Natural killer cell (primary cell): ENCODE measurements around the gene NEK5. TPM values are rescaled to one million over a fixed set of nuclear protein-coding genes. Genes with fewer than 3 reads are reported as not detected.

Experiments used
- ATAC-seq, 3 donors: fragments of 150-1000 bp in 2 of 3; fragments of 200-7000 bp in 1 of 3; cut with Tn5 transposase; 1 replicate in 1 of 3; 2 replicates in 2 of 3; pipeline ENCODE4 v1.10.0; 2021; ENCODE audit warnings: mild to moderate bottlenecking in 2 of 3, moderate library complexity in 2 of 3
- DNase-seq, 2 donors: peaks; one replicate each; pipeline versions ENCODE4 v3.0.0 to v3.0.0-alpha.2; 2013 to 2021; ENCODE audit warnings: mixed read lengths in 1 of 2
- H3K27ac ChIP-seq: one replicate; pipeline ENCODE4 v1.5.1; 2013; ENCODE audit warnings: mild to moderate bottlenecking, low read length
- H3K27me3 ChIP-seq: one replicate; pipeline ENCODE4 v1.6.1; 2013; ENCODE audit warnings: low read length; ENCODE audit not compliant: control insufficient read depth, insufficient read depth
- H3K36me3 ChIP-seq: one replicate; pipeline ENCODE4 v1.6.1; 2013; ENCODE audit warnings: low read length; ENCODE audit not compliant: control insufficient read depth, insufficient read depth
- H3K4me1 ChIP-seq: one replicate; pipeline ENCODE4 v1.6.1; 2013; ENCODE audit warnings: low read length; ENCODE audit not compliant: control insufficient read depth, insufficient read depth
- H3K4me3 ChIP-seq: one replicate; pipeline ENCODE4 v1.5.1; 2013; ENCODE audit warnings: low read length
- H3K9me3 ChIP-seq: one replicate; pipeline ENCODE4 v1.6.1; 2013; ENCODE audit warnings: low read length; ENCODE audit not compliant: control insufficient read depth, insufficient read depth
- H3K27ac Mint-ChIP-seq, 2 donors: one replicate each; pipeline ENCODE4 v1.8.0; 2022; ENCODE audit warnings: mild to moderate bottlenecking in 2 of 2, mixed read lengths in 2 of 2, moderate library complexity in 1 of 2
- H3K27me3 Mint-ChIP-seq, 2 donors: one replicate each; pipeline ENCODE4 v1.8.0; 2022; ENCODE audit warnings: low read depth in 2 of 2, mixed read lengths in 2 of 2
- H3K36me3 Mint-ChIP-seq: one replicate; pipeline ENCODE4 v1.8.0; 2022; ENCODE audit warnings: mixed read lengths
- H3K4me1 Mint-ChIP-seq, 2 donors: one replicate each; pipeline ENCODE4 v1.8.0; 2022; ENCODE audit warnings: mixed read lengths in 2 of 2
- H3K4me3 Mint-ChIP-seq: one replicate; pipeline ENCODE4 v1.8.0; 2022; ENCODE audit warnings: mild to moderate bottlenecking, moderate library complexity, mixed read lengths
- H3K9me3 Mint-ChIP-seq, 2 donors: one replicate each; pipeline ENCODE4 v1.8.0; 2022; ENCODE audit warnings: mixed read lengths in 2 of 2
- WGBS: methylation state at CpG from one replicate; pipeline ENCODE4 v1.1.7; 2013; ENCODE audit warnings: missing lambda C conversion rate; ENCODE audit not compliant: insufficient coverage; 5-methylcytosine and 5-hydroxymethylcytosine counted together
- intact Hi-C: fragments of 100-400 bp; cut with micrococcal nuclease; formaldehyde crosslinking; loops from one replicate; pipeline ENCODE4 v1.14.2; 2022
- total RNA-seq, 4 donors: library from RNA; stranded (reverse); fragments of 120-200 nt in 1 of 4; gene quantifications; one replicate each; pipeline versions ENCODE4 v1.2.3 to v1.2.4, GENCODE V29; 2013 to 2022
- TF ChIP-seq, protein P1 (sequence below): fragments of 200-600 bp; IDR thresholded peaks from one replicate; pipeline ENCODE4 v1.8.0; 2022; ENCODE audit warnings: antibody characterized with exemption

The NEK5 gene
- total RNA-seq, 3 donors from 2014 or later (not counting 1 experiment from before 2014, with no cell fraction given), result 0.13 TPM; not detected in 2

DNA sequence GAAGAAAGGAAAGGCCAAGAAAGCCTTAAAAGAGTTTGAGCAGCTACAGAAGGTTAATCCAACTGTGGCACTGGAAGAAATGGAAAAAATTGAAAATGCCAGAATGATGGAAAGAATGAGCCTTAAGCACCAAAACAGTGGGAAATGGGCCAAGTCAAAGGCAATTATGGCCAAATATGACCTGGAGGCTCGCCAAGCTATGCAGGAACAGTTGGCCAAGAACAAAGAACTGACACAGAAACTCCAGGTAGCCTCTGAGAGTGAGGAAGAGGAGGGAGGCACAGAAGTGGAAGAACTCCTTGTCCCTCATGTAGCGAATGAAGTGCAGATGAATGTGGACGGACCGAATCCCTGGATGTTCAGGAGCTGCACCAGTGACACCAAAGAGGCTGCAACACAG lies 99.3 kb downstream of the NEK5 start:
- intact Hi-C loops, result no loop called here
- TF ChIP-seq, protein P1, sequence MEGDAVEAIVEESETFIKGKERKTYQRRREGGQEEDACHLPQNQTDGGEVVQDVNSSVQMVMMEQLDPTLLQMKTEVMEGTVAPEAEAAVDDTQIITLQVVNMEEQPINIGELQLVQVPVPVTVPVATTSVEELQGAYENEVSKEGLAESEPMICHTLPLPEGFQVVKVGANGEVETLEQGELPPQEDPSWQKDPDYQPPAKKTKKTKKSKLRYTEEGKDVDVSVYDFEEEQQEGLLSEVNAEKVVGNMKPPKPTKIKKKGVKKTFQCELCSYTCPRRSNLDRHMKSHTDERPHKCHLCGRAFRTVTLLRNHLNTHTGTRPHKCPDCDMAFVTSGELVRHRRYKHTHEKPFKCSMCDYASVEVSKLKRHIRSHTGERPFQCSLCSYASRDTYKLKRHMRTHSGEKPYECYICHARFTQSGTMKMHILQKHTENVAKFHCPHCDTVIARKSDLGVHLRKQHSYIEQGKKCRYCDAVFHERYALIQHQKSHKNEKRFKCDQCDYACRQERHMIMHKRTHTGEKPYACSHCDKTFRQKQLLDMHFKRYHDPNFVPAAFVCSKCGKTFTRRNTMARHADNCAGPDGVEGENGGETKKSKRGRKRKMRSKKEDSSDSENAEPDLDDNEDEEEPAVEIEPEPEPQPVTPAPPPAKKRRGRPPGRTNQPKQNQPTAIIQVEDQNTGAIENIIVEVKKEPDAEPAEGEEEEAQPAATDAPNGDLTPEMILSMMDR, result no peak
- Mint-ChIP-seq H3K27me3 (no peaks in the 10 kb centered on the region), H3K27ac (no peak overlapping the region), H3K4me1 (peaks cover 38 to 44% of the 10 kb centered on the region in 2 donors), H3K4me3 (no peak overlapping the region), H3K9me3 (no peaks in the 10 kb centered on the region), H3K36me3 (peaks cover 14% of the 10 kb centered on the region)
- H3K4me1 ChIP-seq, result no peaks in the 10 kb centered on the region
- no peak for DNase-seq
- H3K36me3 ChIP-seq, result peaks cover 22% of the 10 kb centered on the region
- no peak for ATAC-seq
- no peak overlapping the region for H3K4me3 ChIP-seq
- no peaks in the 10 kb centered on the region for H3K9me3 ChIP-seq
- H3K27me3 ChIP-seq, result no peaks in the 10 kb centered on the region
- WGBS, result 99% methylated on average over 4 of the region's 4 CpGs
- H3K27ac ChIP-seq, result no peak overlapping the region

DNA sequence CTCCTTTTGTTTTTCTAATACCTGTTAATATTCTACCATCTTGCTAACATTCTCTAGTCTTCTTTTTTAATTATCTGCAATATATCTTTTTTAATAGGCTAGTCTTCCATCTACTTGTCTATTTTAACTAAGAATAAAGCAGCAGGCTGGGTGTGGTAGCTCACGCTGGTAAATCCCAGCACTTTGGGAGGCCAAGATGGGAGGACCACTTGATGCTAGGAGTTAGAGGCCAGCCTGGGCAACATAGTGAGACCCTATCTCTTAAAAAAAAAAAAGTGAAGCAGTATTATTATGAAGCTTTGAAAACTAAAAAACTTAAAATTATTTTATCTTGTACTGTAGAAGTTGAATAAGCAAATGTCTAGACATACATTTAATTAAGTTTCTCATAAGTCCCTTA lies 101.0 kb downstream of the NEK5 start:
- TF ChIP-seq, protein P1, result no peak
- H3K36me3 Mint-ChIP-seq, result peaks cover 14% of the 10 kb centered on the region
- H3K27ac ChIP-seq, result no peak overlapping the region
- no peaks in the 10 kb centered on the region for H3K9me3 Mint-ChIP-seq
- H3K4me3 ChIP-seq, result no peak overlapping the region
- H3K27me3 ChIP-seq, result no peaks in the 10 kb centered on the region
- no peak overlapping the region for H3K4me3 Mint-ChIP-seq
- peaks cover 38 to 44% of the 10 kb centered on the region in 2 donors for H3K4me1 Mint-ChIP-seq
- 100% methylated on average over 1 of the region's 1 CpG for WGBS
- H3K27ac Mint-ChIP-seq, result no peak overlapping the region
- intact Hi-C loops, result no loop called here
- no peaks in the 10 kb centered on the region for H3K4me1 ChIP-seq
- H3K36me3 ChIP-seq, result peaks cover 34% of the 10 kb centered on the region
- ATAC-seq (no peak), DNase-seq (no peak)
- no peaks in the 10 kb centered on the region for H3K27me3 Mint-ChIP-seq
- H3K9me3 ChIP-seq, result no peaks in the 10 kb centered on the region

- Histone ChIP-seq H3K27ac (no peak overlapping the region), H3K9me3 (no peaks in the 10 kb centered on the region), H3K36me3 (peaks cover 36% of the 10 kb centered on the region), H3K27me3 (no peaks in the 10 kb centered on the region), H3K4me3 (no peak overlapping the region), H3K4me1 (no peaks in the 10 kb centered on the region)
- DNase-seq (no peak), ATAC-seq (no peak)
- peaks cover 39 to 41% of the 10 kb centered on the region in 2 donors for H3K4me1 Mint-ChIP-seq
- 97% methylated on average over 3 of the region's 3 CpGs for WGBS
- peaks cover 14% of the 10 kb centered on the region for H3K36me3 Mint-ChIP-seq
- H3K27ac Mint-ChIP-seq, result no peak overlapping the region
- TF ChIP-seq, protein P1, result no peak
- no peaks in the 10 kb centered on the region for H3K27me3 Mint-ChIP-seq
- H3K4me3 Mint-ChIP-seq, result no peak overlapping the region
- H3K9me3 Mint-ChIP-seq, result no peaks in the 10 kb centered on the region
- intact Hi-C loops, result no loop called here
These were observed 102.6 kb downstream of the NEK5 start for GRCh38 chr13:52026246-52026626.

- 98% methylated on average over 7 of the region's 8 CpGs for WGBS
- Histone ChIP-seq H3K4me1 (no peaks in the 10 kb centered on the region), H3K27me3 (no peaks in the 10 kb centered on the region), H3K9me3 (no peaks in the 10 kb centered on the region), H3K27ac (no peak overlapping the region), H3K4me3 (no peak overlapping the region), H3K36me3 (peaks cover 38% of the 10 kb centered on the region)
- H3K4me3 Mint-ChIP-seq, result no peak overlapping the region
- ATAC-seq, result no peak
- no peak overlapping the region for H3K27ac Mint-ChIP-seq
- H3K27me3 Mint-ChIP-seq, result no peaks in the 10 kb centered on the region
- TF ChIP-seq, protein P1, result no peak
- no peaks in the 10 kb centered on the region for H3K9me3 Mint-ChIP-seq
- H3K36me3 Mint-ChIP-seq, result peaks cover 18% of the 10 kb centered on the region
- no peak for DNase-seq
- intact Hi-C loops, result no loop called here
- H3K4me1 Mint-ChIP-seq, result peaks cover 44 to 46% of the 10 kb centered on the region in 2 donors
These were observed 103.2 kb downstream of the NEK5 start for GRCh38 chr13:52025475-52026245.
